Transverse colon (tissue), 4 donors: ENCODE results near the gene CABP4. TPM values are rescaled to one million over a fixed set of nuclear protein-coding genes. Genes with fewer than 3 reads are reported as not detected.

Experiments used
- DNase-seq: peaks from one replicate; pipeline ENCODE4 v3.0.0-alpha.2; 2019
- H3K27ac ChIP-seq, 4 donors: fragments of 200-600 bp; sonication (generic); 2 replicates each; pipeline ENCODE4 v1.5.1; 2016 to 2018; ENCODE audit warnings: inconsistent platforms in 4 of 4
- H3K27me3 ChIP-seq: fragments of 200-600 bp; sonication (generic); 2 replicates; pipeline ENCODE4 v1.5.1; 2017; ENCODE audit warnings: inconsistent platforms
- H3K36me3 ChIP-seq, 4 donors: fragments of 200-600 bp; sonication (generic); 2 replicates each; pipeline ENCODE4 v1.5.1; 2017 to 2019; ENCODE audit warnings: inconsistent platforms in 4 of 4
- H3K4me1 ChIP-seq, 4 donors: fragments of 200-600 bp; sonication (generic); 2 replicates each; pipeline ENCODE4 v1.5.1; 2017 to 2020; ENCODE audit warnings: inconsistent platforms in 4 of 4
- H3K4me3 ChIP-seq, 4 donors: fragments of 200-600 bp; sonication (generic); 1 replicate in 1 of 4; 2 replicates in 3 of 4; pipeline versions ENCODE4 v1.5.1 to v1.6.1; 2017 to 2019; ENCODE audit warnings: inconsistent platforms in 4 of 4
- H3K9me3 ChIP-seq, 2 donors: fragments of 200-600 bp; sonication (generic); 2 replicates each; pipeline ENCODE4 v1.5.1; 2017 to 2019; ENCODE audit warnings: inconsistent platforms in 2 of 2
- EP300 ChIP-seq: sonication (generic); formaldehyde crosslinking; IDR thresholded peaks from one replicate; pipeline ENCODE4 v1.6.1; 2017; ENCODE audit warnings: antibody characterized with exemption, low read depth
- POLR2A ChIP-seq: fragments of 450-650 bp; IDR thresholded peaks from one replicate; pipeline ENCODE4 v1.6.1; 2016; ENCODE audit warnings: antibody characterized with exemption, mild to moderate bottlenecking, moderate library complexity
- POLR2AphosphoS5 ChIP-seq, 3 donors: sonication (generic); formaldehyde crosslinking; IDR thresholded peaks; one replicate each; pipeline ENCODE4 v1.6.1; 2016; ENCODE audit warnings: antibody characterized with exemption in 3 of 3
- WGBS, 2 donors: methylation state at CpG; one replicate each; pipeline ENCODE4 v1.1.5; 2018; ENCODE audit warnings: low coverage in 1 of 2; 5-methylcytosine and 5-hydroxymethylcytosine counted together
- in situ Hi-C, 4 donors: fragments of 200-750 bp; cut with MboI; loops; one replicate each; pipeline versions ENCODE4 v1.15.0 to v1.15.1; 2017; ENCODE audit warnings: low sequenced_read_pairs in 3 of 4, low pct_ligation_motif_present in 1 of 4, low pct_unique_long_range_greater_than_20kb in 1 of 4
- intact Hi-C: fragments of 100-400 bp; cut with DNase I; formaldehyde crosslinking; loops from one replicate; pipeline ENCODE4 v1.15.1; 2023; ENCODE audit warnings: low total_unique reads
- total RNA-seq, 4 donors: library from RNA; depleted of rRNA; stranded (reverse); fragments of >200 nt; gene quantifications; one replicate each; pipeline ENCODE4 v1.1.0, GENCODE V29; 2016
- TF ChIP-seq, protein P1 (sequence below), 5 experiments: fragments of 200-600 bp in 3 of 5; fragments of 450-650 bp in 2 of 5; sonication (generic) in 3 of 5; IDR thresholded peaks; 1 replicate in 2 of 5; 2 replicates in 3 of 5; pipeline ENCODE4 v1.5.1; 2016 to 2017; ENCODE audit warnings: antibody characterized with exemption in 5 of 5, inconsistent platforms in 3 of 5, mild to moderate bottlenecking in 2 of 5, moderate library complexity in 1 of 5

CABP4 gene
- total RNA-seq, 4 donors from 2014 or later, result 1.2 to 2.2 TPM; not detected in 2

GRCh38 chr11:67420646-67421429, 34.3 kb upstream of the CABP4 start:
- Histone ChIP-seq H3K36me3 (no peaks in the 10 kb centered on the region), H3K27me3 (no peaks in the 10 kb centered on the region), H3K4me3 (peak overlapping the region; percentile 38 to 79 (median 55)), H3K9me3 (no peaks in the 10 kb centered on the region), H3K4me1 (peaks cover 13 to 30% (median 18%) of the 10 kb centered on the region in 4 donors), H3K27ac (peak overlapping the region; percentile 88 to 97 (median 93))
- 1% methylated on average over 60 of the region's 97 CpGs; no CpG with 5 or more reads in 1 of the 2 donors for WGBS, 2 donors
- in situ Hi-C loops (no loop called here), intact Hi-C loops (no loop called here)
- DNase-seq, result peak; percentile 99
- peak; percentile 20 for TF ChIP-seq POLR2A
- TF ChIP-seq, protein P1, sequence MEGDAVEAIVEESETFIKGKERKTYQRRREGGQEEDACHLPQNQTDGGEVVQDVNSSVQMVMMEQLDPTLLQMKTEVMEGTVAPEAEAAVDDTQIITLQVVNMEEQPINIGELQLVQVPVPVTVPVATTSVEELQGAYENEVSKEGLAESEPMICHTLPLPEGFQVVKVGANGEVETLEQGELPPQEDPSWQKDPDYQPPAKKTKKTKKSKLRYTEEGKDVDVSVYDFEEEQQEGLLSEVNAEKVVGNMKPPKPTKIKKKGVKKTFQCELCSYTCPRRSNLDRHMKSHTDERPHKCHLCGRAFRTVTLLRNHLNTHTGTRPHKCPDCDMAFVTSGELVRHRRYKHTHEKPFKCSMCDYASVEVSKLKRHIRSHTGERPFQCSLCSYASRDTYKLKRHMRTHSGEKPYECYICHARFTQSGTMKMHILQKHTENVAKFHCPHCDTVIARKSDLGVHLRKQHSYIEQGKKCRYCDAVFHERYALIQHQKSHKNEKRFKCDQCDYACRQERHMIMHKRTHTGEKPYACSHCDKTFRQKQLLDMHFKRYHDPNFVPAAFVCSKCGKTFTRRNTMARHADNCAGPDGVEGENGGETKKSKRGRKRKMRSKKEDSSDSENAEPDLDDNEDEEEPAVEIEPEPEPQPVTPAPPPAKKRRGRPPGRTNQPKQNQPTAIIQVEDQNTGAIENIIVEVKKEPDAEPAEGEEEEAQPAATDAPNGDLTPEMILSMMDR (IDR thresholded peaks at IDR 0.05), result no peak
- no peak for TF ChIP-seq EP300
- TF ChIP-seq POLR2AphosphoS5 (IDR thresholded peaks at IDR 0.05), result peak; percentile 73 to 77 (median 75)

DNA sequence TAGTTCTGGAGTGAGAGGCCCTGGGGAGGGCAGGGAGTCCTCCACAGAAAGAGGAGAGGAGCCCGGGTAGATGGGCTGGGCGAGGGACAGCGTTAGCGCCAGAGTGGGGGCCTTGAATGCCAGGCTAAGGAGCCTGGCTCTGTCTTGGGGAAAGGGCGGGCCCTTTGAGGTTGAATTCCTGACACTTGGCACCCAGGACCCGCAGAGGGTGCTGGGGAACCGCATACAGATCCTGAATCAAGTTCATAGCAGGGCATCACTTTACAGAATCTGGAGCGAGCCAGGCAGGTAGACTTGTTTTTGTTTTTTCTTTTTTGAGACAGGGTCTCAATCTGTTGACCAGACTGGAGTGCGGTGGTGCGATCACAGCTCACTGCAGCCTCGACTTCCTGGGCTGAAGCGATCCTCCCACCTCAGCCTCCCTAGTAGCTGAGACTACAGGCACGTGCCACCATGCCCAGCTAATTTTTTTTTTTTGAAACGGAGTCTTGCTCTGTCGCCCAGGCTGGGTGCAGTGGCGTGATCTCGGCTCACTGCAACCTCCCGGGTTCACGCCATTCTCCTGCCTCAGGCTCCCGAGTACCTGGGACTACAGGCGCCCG, 33.6 kb upstream of the CABP4 start:
- no peak for DNase-seq
- H3K36me3 ChIP-seq, result no peaks in the 10 kb centered on the region
- H3K9me3 ChIP-seq, result no peaks in the 10 kb centered on the region
- H3K4me3 ChIP-seq, result peak overlapping the region in 3 of 4 donors; percentile 52 to 79 (median 58)
- peaks cover 13 to 23% (median 14%) of the 10 kb centered on the region in 4 donors for H3K4me1 ChIP-seq
- in situ Hi-C loops (no loop called here), intact Hi-C loops (no loop called here)
- no peaks in the 10 kb centered on the region for H3K27me3 ChIP-seq
- TF ChIP-seq, protein P1 (IDR thresholded peaks at IDR 0.05), result no peak
- TF ChIP-seq EP300 (no peak), POLR2A (no peak), POLR2AphosphoS5 (IDR thresholded peaks at IDR 0.05) (no peak)
- WGBS, 2 donors, result 66 to 85% methylated on average over 5 to 22 of the region's 22 CpGs
- peak overlapping the region; percentile 88 to 97 (median 93) for H3K27ac ChIP-seq

DNA sequence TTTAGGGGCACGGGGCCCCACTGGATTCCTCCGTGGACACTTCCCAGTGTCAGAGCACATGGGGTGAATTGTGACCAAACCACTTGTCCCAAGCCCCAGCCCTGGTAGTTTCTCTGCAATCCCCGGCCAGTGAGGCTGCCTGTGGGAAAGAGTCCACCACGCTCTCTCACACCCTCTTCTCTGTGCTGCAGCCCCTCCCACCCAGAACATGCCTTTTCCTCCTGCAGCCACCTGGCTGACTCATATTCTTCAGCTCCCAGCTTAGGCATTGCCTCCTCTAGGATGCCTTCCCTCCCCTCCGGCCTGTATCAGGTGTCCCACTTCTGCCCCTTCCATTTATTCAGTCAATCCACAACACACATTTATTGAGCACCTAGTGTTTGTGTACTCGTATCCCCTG, 32.3 kb upstream of the CABP4 start:
- in situ Hi-C loops, result no loop called here
- no peak for TF ChIP-seq POLR2A
- TF ChIP-seq POLR2AphosphoS5 (IDR thresholded peaks at IDR 0.05), result no peak
- TF ChIP-seq, protein P1 (IDR thresholded peaks at IDR 0.05), result no peak
- TF ChIP-seq EP300, result no peak
- 58 to 80% methylated on average over 1 to 6 of the region's 6 CpGs for WGBS, 2 donors
- Histone ChIP-seq H3K36me3 (no peaks in the 10 kb centered on the region), H3K4me1 (peaks cover 18 to 22% (median 19%) of the 10 kb centered on the region in 4 donors), H3K27ac (no peak overlapping the region), H3K4me3 (no peak overlapping the region), H3K9me3 (no peaks in the 10 kb centered on the region), H3K27me3 (no peaks in the 10 kb centered on the region)
- intact Hi-C loops, result no loop called here
- no peak for DNase-seq

DNA sequence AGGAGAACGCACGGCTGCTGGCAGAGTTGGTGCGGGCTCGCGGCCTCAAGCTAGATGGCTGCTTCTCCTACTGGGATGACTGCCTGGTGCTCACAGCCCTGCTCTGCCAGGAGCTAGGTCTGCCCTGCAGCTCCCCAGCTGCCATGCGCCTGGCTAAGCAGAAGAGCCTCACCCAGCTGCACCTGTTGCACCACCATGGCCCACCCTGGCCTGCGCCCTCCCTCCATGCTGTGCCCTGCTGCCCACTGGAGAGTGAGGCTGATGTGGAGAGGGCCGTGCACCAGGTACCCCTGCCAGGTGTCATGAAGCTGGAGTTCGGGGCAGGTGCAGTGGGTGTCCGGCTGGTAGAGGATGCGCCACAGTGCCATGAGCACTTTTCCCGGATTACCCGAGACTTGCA, 31.7 kb upstream of the CABP4 start:
- intact Hi-C loops, result no loop called here
- TF ChIP-seq, protein P1 (IDR thresholded peaks at IDR 0.05), result no peak
- TF ChIP-seq EP300, result no peak
- no peak for TF ChIP-seq POLR2AphosphoS5 (IDR thresholded peaks at IDR 0.05)
- TF ChIP-seq POLR2A, result no peak
- WGBS, 2 donors, result 100% methylated on average over 13 of the region's 13 CpGs; no CpG with 5 or more reads in 1 of the 2 donors

More for the DNA sequence above, 31.7 kb upstream of the CABP4 start:
- H3K4me1 ChIP-seq, result peaks cover 18 to 22% (median 19%) of the 10 kb centered on the region in 4 donors
- H3K4me3 ChIP-seq, result no peak overlapping the region
- no peaks in the 10 kb centered on the region for H3K9me3 ChIP-seq
- in situ Hi-C loops, result no loop called here
- no peak for DNase-seq
- no peaks in the 10 kb centered on the region for H3K36me3 ChIP-seq
- H3K27me3 ChIP-seq, result no peaks in the 10 kb centered on the region
- H3K27ac ChIP-seq, result no peak overlapping the region
